ENCODE data around the gene FAM110D. TPM values are rescaled to one million over a fixed set of nuclear protein-coding genes. Genes with fewer than 3 reads are reported as not detected.

Gene FAM110D
- total RNA-seq, result 1 to 10 TPM; 3.1 to 4.6 TPM

DNA sequence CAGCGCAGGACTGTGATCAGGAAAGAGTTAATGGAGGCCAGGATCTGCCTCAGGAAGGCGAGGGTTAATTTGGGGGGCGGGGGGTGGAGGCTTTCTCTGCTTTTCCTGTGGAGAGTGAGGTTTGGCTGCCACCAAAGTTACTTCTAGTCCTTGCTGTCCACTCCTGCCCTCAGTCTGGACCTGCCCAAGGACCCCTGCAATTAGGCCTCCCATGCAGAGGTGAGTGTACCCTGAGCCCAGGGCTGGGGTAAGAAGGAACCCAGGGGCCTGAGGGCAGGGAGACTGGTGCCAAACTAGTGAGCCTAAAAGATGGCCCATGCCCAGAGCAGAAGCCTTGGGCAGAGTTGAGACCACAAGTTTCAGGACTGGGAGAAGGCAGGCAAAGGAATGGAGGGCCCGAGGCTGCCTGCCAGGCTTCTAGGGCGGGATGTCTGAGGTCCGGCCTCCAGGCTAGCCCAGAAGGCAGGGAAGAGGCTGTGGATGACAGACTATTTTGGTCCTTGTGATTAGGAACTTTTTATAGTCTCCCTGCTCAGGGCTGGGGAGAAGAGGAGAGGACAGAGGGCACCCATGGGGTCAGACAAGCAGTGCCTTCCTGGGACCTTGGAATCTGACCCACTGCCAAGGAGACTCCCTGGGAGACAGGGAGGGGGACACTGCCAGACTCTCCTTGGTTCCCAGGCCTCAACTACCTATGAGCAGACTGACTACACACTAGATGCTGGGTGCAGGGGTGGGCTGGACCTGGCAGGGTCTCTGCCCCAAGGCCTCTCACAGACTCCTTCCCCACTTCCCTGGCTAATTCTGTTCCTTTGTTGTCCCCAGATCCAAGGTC is at the start of gene FAM110D:
Gene FAM110D (plus strand): TSS at position 172 of the 835 bp plus-strand sequence. CDS start 2,213 bp downstream, outside the sequence.
- DNase-seq (peak in 1 of 4 donors; percentile 10), ATAC-seq (no peak)
- intact Hi-C loops (cut with DNase I), result no loop called here
- peak within 1 kb of the TSS in 1 of 4 donors; percentile 20 for H3K27ac ChIP-seq
- H3K4me1 ChIP-seq, result peaks cover 20% of the 10 kb centered on the region
- TF ChIP-seq CTCF (IDR thresholded peaks at IDR 0.05) (no peak), POLR2A (IDR thresholded peaks at IDR 0.05) (peak in 1 of 3 donors; percentile 27)
- no peaks in the 10 kb centered on the region for H3K9me3 ChIP-seq
- no peak within 1 kb of the TSS for H3K4me3 ChIP-seq
- WGBS, 2 donors, result 58 to 75% methylated on average over 4 to 6 of the region's 6 CpGs
- H3K27me3 ChIP-seq, result peaks cover 0 to 5% of the 10 kb centered on the region in 2 donors
- no peaks in the 10 kb centered on the region for H3K36me3 ChIP-seq (replicated peaks in 1 of 2; ENCODE audit: insufficient read depth in 1 of 2, low read depth in 2 of 2)

DNA sequence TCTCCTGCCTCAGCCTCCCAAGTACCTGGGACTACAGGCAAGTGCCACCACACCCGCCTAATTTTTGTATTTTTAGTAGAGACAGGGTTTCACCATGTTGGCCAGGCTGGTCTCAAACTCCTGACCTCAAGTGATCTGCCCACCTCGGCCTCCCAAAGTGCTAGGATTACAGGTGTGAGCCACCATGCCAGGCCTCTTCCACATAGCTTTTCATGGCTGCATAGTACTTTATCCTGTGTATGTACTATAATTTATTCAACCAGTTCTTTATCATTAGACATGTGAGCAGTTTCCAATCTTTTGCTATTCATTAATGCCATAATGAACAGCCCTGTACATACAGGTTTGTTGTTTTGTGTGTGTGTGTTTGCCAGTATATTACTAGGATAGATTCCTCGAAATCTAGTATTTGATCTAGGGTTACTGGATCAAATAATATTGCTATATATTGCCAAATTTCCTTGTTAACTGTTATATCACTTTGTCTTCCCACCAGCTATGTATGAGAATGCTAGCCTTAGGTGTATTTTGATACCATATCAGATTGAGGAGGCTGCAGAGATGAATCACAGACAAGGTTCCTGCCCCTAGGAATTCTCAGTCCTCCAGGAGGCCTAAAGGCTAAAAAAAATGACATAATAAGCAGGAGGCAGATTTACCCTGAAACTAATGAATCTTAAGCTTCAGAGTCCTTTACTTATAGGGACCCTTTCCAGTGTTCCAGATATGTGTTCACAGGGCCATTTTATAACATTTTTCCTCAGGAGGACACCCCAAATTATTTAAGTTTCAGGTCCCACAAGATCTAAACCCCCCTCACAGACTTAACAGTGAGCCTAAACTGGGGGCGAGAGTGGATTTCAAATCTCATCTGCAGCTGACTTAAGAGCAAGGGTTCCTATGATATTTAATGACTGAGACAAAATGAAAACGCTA is 49.4 kb upstream of the FAM110D start:
- Histone ChIP-seq H3K36me3 (replicated peaks in 1 of 2; ENCODE audit: insufficient read depth in 1 of 2, low read depth in 2 of 2) (no peaks in the 10 kb centered on the region), H3K27me3 (no peaks in the 10 kb centered on the region), H3K27ac (peak overlapping the region in 3 of 4 donors; percentile 98 to 100 (median 99)), H3K4me1 (peaks cover 33% of the 10 kb centered on the region), H3K4me3 (no peak overlapping the region), H3K9me3 (no peaks in the 10 kb centered on the region)
- DNase-seq, result no peak
- 76 to 84% methylated on average over 5 of the region's 5 CpGs for WGBS, 2 donors
- ATAC-seq, result no peak
- intact Hi-C loops (cut with DNase I), result no loop called here
- TF ChIP-seq CTCF (IDR thresholded peaks at IDR 0.05) (no peak), POLR2A (IDR thresholded peaks at IDR 0.05) (no peak)

GRCh38 chr1:26110731-26111529 is 47.9 kb upstream of the FAM110D start:
- peak; percentile 69 to 80 (median 78) for TF ChIP-seq POLR2A (IDR thresholded peaks at IDR 0.05)
- peak in 3 of 7 experiments; percentile 5 to 14 (median 12) for TF ChIP-seq CTCF (IDR thresholded peaks at IDR 0.05)
- Histone ChIP-seq H3K4me1 (peaks cover 43% of the 10 kb centered on the region), H3K36me3 (replicated peaks in 1 of 2; ENCODE audit: insufficient read depth in 1 of 2, low read depth in 2 of 2) (no peaks in the 10 kb centered on the region), H3K4me3 (peak overlapping the region; percentile 81 to 85), H3K9me3 (no peaks in the 10 kb centered on the region), H3K27ac (peak overlapping the region; percentile 98 to 100 (median 98)), H3K27me3 (no peaks in the 10 kb centered on the region)
- intact Hi-C loops (cut with DNase I), result no loop called here
- WGBS, 2 donors, result 0% methylated on average over 3 to 69 of the region's 85 CpGs
- DNase-seq (peak; percentile 84 to 89 (median 88)), ATAC-seq (peak; percentile 61)
